ENCODE measurements around the gene PCBD1.

GRCh38 chr10:70902661-70903261, 14.4 kb upstream of the PCBD1 start:
- TF ChIP-seq POLR2AphosphoS5 (IDR thresholded peaks at IDR 0.05; ENCODE audit: low read depth, low read length) (no peak), POLR2A (IDR thresholded peaks at IDR 0.05; ENCODE audit: low read depth, low read length) (no peak), PAX5 (IDR thresholded peaks at IDR 0.05; ENCODE audit: insufficient read depth, low read length, severe bottlenecking) (no peak), TAF1 (IDR thresholded peaks at IDR 0.05; ENCODE audit: low read depth, low read length) (no peak), SPI1 (IDR thresholded peaks at IDR 0.05; ENCODE audit: low read depth, low read length) (no peak)
